LHCN-M2 (cell line): ENCODE data around the gene MRPL44. TPM values are rescaled to one million over a fixed set of nuclear protein-coding genes. Genes with fewer than 3 reads are reported as not detected.

ENCODE experiments used
- DNase-seq: peaks from one replicate; pipeline ENCODE4 v3.0.0-alpha.2; 2012; ENCODE audit warnings: low read depth
- total RNA-seq: library from RNA; depleted of rRNA; stranded (reverse); fragments of >200 nt; gene quantifications from 2 replicates; pipeline ENCODE4 v1.2.3, GENCODE V29; 2014

Gene MRPL44
- total RNA-seq, 1 experiment from 2014 or later, result 38.3 TPM

DNA sequence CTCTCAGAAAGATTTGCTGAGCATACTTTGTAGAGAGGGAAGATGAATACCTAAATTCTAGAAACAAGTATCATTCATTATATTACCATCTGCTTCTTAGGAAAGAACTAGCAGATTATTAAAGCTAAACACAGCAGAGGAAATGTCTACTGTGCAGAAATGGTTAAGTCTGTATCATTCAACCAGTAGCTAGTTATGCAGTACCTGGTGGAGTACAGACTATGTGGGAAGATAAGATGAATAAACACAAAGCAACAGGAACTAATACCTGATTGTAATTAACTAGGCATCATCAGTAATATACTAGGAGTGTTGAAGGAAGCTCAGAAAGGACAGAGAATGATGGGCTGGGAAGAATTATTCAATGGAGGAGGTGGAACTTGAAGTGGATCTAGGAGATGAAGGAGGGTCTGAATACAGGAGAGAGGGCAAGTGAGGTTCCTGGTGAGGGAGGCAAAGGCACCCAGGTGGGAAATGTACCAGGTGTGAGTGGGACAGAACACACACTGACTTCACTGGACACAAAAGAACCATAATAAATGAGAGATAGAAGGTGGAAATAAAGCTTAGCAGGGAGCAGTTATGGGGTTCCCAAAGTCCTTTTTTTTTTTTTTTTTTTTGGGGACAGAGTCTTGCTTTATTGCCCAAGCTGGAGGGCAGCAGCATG lies 21.7 kb upstream of the MRPL44 start:
- no peak for DNase-seq

DNA sequence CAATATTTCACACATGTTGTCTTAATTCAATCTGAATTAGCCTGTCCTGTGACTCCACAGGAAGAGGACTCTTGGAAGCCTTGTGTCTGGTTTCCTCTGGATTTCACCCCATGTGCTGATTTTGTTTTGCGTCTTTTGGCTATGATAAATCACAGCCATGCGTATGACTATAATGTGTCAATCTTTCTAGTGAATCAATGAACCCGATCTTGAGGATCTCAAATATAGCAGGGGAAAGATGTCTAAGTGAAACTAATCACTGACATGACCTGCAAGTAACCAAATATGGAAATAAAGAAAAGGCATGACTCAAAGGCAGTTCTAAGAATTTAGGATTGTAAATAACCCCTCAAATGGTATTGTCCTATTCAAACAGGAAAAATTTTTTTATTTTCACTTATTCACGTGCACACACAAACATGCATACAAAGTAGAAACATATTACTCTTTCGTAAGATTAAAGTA lies 20.4 kb upstream of the MRPL44 start:
- DNase-seq, result no peak

DNA sequence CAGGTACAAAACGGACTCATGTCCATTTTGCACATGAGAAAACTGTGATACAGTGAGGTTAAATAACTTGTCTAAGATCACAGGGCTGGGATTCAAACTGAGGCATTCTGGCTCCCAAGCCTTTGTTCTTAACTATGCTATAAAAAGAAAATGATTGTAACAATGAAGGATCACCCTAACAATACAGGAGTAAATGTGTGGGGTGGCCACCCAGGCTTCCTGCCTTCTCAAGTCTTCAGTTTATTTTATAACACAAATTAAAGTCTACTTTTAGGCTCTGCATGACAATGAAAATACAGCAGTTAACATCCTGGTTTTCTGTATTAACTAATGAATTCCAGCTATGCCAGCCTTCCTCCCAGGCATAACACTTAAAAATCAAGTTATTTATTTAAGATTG lies 19.7 kb upstream of the MRPL44 start:
- DNase-seq, result no peak

DNA sequence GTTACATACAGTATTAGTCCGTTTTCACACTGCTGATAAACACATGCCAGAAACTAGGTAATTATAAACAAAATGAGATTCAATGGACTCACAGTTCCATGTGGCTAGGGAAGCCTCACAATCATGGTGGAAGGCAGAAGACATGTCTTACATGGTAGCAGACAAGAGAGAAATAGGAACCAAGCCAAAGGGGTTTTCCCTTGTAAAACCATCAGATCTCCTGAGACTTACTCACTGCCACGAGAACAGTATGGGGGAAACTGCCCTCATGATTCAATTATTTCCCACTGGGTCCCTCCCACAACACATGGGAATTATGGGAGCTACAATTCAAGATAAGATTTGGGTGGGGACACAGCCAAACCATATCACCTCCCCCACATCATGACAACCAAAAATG lies 17.8 kb upstream of the MRPL44 start:
- DNase-seq, result peak; percentile 32

DNA sequence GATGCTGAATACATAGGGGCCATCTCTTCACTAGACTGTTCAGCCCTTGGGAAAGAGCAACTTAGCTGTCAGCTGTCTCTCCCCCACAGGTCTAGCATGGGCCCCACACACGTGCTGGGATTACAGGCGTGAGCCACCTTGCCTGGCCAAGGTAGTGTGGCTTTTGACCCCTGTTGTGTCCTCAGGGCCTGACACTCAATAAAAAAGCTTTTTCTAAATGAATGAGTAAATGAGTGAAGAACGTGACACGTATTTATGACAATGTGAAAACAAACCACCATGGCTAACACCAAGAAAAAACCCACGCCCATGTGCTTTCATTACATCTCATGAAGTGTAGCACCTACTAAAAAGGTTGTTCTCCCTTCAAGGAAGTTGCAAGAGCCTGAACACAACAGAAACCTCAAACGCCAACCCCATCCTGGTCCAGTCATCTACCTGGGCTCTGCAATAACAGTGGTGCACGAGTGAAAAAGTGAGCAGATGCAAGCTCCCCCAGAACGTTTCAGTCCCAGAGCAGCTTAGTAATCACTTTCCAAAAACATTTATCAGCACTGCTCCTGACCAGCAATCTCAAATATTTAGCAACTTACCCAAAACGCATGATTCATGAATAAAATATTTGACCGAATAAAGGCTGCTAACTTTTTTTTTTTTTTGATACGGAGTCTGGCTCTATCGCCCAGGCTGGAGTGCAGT lies 15.5 kb upstream of the MRPL44 start:
- DNase-seq, result peak; percentile 87

DNA sequence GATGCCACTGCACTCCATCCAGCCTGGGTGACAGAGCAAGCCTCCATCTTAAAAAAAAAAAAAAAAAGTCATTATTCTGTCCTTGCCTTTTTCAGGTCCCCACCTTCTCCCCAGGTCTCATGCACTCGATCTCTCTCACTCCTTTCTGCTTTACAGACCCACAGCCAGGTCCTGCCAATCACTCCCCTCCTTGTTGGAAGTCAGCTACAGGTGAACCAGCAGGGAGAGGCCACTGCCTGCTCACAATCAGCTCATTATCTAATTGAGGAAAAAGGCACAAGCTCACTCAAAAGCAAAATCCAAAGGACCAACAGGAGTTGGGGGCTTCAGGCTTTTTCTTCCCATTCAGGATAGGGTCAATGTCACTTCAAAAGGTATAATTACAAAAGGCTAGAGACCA lies 14.1 kb upstream of the MRPL44 start:
- DNase-seq, result no peak

DNA sequence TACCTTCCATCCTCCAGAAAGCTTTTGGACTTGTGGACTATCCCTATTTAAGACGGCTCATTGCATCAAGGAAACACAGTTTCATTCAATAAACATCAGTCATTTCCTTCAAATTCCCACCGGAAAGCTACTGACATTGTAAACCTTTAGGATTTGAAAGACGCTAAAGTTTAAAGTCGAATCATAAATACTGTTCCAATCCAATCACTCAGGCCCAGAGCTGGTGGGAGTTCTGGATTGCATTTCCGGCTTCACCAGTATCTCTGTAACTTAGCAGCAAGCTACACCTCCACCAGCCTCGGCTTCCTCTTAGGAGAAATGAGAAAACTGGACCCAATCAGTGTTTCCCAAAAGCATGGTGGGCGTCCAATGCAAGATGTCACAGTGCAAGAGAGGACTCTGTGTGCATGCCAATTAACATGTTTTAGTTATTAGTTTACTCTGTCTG lies 13.7 kb upstream of the MRPL44 start:
- no peak for DNase-seq

DNA sequence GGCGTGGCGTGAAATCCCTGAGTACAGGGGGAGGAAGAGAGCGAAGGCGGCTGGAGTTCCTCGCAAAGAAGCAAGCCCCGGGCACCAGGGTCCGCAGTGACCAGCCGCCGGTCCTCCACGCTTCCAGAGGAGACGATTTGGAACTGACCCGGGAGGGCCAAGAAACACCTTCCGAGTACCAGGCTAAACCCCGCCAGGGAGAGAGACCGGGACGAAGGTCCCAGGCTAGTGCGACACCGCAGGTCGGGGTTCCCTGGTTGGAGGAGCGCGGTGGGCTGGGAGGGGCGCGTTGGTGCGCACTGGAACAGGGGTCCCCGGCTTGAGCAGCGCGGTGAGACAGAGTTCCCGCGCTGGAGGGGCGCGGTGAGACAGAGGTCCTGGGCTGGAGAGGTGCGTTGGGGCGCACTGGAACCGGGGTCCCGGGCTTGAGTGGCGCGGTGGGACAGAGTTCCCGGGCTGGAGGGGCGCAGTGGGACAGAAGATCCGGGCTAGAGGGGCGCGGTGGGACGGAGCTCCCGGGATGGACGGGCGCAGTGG lies 13.0 kb upstream of the MRPL44 start:
- DNase-seq, result no peak

DNA sequence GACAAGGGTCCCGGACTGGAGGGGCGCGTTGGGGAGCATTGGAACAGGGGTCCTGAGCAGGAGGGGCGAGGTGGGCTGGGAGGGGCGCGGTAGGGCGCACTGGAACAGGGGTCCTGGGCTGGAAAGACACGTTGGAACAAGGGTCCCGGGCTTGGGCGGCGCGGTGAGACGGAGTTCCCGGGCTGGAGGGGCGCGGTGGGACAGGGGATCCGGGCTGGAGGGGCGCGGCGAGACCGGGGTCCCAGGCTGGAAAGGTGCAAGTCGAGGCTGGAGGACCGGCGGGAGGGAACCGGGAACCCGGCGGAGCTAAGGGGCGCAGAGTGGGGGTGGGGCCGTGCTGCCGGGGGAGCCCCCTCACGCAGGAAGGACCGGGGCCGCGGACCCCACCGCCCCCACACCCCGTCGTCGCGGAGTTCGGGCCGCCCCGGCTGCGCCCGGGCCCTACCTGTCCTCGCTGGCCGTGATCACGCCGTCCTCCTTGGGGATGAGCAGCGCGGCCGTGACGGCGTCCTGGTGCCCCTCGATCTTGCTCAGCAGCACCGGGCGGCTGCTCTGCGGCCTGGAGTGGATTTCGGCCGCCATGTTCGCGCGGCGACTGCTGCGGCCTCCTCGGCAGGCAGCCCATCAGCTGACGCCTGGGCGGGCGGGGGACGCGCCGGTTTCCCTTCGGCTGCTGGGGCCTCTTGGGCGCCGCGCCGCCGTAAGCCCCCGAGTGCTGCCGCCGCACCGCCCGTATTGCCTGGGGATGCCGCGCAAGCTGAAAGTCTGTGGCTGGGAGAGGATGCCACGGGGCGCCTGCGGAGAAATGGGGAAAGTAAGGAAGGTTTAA lies 12.3 kb upstream of the MRPL44 start, which contains the start of gene WDFY1:
Gene WDFY1, minus strand, starts transcription at position 633 of the 829 bp plus-strand sequence. Its CDS starts 51 bp downstream, at position 582.
- DNase-seq, result peak; percentile 81

DNA sequence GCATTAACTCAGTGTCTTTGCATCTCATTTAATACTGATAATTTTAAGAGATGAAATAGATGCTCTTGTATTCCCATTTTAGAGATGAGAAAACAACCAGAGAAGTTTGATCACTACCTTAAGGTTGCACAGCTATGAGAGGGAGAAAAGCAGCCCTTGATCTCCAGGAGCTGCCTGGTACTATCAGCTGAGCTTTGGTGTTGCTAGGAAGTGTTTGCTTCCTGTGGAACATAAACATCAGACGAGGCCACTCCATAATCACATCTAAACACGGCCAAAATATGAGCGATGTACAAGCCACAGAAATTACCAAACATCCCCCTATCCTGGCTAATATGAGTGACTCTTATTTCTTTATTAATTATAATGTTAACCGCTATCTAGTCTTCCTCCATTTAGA lies 11.5 kb upstream of the MRPL44 start:
- DNase-seq, result no peak

DNA sequence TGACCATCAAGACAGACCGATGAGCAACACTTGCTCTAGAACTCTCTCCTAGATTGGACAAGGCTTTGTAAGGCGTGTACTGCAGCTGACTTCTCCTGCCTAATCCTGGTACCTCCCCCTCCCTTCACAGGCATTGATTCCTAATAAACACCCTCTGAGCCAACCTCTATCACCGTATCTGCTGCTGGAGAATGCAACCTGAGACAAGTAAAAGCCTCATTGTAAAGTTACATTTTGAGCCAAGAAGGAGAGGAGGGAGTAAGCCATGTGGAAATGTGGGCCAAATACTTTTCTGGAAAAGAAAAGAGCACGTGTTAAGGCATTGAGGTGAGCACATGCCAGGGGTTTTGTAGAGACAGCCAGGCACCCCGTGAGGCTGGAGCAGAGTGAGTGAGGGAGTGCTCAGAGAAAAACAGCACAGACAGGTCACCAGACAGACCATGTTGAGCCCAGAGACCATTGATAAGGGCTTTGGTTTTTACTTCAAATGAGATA lies 9.5 kb upstream of the MRPL44 start:
- DNase-seq, result no peak

DNA sequence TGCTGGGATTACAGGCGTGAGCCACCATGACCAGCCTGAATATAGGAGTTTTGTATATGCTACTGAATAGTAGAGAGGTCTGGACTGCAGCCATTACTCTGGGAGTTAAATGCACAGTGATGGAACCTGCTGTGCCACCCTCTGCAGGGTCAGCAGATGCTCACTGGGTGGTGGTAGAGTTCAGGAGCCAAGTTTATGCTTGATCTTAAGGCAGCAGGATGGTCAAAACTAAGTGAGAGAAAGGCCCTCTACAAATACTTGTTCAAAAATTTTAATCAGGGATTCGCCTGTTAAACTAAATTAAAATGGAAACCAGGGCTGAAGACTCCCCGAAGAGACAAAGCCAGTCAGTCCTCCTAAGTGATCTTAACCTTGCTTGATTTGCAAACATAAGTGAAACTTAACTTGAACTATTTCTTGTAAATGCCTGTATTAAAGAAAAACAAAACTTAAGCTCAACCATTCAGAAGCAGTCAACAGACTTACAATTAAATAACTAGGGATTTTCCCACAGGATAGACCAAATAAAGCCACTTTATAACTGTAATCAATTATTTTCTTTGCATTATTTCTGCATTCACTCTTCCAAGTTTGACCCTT lies 7.9 kb upstream of the MRPL44 start:
- no peak for DNase-seq

DNA sequence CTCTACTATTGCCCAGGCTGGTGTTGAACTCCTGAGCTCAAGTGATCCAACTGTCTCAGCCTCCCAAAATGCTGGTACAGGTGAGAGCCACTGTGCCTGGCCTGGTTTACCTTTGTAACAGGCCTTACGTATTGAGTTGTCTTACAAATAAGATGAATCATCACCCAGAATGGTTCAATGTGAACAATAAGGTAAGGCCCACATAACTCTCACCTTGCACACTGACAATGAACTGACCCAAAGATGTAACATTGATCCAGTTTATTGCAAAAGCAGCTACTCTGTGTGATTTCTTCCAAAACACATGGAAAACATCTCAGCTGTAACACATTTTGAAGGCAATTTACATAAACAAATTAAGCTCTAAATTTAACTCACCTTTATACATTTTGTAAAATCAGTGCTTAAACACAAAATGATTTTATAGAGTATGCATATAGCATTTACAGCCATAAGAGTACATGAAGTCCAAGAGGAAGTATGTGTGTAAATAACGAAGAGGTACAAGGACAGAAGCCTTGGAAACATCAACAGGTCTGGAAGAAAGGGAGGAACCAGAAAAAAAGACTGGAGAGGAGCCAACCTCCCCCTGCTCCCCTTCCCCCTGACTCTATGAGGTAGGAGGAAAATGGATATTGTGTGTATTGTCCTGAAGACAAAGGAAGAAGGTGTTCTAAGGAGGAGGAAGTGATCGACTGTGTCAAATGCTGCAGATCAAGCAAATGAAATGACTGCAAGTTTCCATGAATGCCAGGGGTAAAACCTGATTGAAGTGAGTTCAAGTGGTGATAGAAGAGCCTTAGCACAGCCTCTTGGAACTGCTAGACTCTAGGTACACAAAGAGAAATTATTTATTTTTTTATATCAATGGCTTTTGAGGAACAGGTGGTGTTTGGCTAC lies 6.6 kb upstream of the MRPL44 start:
- no peak for DNase-seq

DNA sequence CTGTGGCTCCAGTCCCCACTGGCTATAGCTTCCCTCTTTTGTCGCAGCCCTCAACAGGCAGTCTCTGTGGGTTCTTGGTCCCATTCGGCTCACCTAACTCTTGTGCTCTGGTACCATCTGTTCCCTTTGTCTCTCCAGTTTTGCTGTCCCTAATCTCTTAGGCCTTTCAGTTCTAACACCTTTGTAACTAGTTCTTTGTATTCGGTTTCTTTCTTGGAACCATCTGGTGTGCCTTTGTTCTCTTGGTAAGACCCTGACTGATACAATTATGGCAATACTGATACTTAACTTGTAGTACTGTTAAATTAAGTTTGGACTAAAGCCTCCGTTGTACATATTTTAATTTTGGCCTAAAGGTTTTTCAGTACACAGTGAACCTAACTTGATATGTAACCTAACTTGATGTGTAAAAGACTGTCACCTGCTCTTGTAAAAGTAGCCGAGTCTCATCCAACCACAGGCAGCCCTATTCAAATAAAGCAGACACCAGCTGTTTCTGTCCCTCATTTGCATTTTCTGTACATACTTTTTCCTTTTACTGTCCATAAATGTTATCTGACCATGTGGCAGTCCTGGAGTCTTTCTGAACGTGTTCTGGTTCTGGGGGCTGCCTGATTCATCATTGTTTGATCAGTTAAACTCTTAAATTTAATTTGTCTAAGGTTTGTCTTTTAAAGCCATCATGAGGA lies 4.8 kb upstream of the MRPL44 start:
- peak; percentile 73 for DNase-seq

DNA sequence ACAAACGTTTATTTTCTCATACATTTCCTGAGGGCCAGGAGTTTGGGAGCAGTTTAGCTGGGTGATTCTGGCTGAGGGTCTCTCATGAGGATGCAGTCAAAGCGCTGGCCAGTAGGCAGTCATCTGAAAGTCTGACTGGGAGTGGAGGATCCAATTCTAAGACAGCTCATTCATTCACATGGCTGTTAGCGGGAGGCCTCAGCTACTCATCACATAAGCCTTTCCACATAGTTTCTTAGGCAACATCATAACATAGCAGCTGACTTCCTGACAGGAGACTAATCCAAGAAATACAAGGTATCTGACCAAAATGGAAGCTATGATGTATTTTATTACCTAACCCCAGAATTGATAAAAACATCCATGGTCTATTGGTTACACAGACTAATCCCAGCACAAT lies 2.9 kb upstream of the MRPL44 start:
- peak; percentile 76 for DNase-seq

DNA sequence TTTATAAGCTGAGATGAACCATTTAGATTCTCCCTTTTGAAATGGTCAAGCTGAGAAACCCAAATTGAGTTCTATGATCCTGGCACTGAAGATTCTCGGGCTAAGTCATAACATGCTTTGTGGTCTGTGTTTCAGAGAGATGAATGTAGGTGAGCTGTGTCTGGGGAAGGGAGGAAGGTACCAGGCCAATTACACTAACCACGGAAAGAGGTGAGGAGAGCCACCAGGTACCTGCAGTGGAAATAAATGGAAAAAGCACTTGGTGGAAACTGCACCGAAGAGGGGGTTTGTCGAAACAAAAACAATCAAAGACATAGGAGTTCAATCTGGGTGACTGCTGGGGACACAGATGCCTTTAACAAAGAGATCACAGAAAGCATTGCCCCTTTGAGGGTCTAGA lies 963 bp upstream of the MRPL44 start:
- no peak for DNase-seq

DNA sequence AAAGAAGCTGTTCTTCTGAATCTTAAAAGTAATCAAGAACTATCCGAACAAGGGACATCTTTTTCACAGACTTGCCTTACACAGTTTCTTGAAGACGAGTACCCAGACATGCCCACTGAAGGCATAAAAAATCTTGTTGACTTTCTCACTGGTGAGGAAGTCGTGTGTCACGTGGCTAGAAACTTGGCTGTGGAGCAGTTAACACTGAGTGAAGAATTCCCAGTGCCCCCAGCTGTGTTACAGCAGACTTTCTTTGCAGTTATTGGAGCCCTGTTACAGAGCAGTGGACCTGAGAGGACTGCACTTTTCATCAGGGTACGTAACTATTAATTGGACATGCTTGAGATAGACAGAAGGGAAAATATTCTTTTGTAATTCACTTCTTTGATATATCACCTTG lies 2.4 kb downstream of the MRPL44 start:
- no peak for DNase-seq

DNA sequence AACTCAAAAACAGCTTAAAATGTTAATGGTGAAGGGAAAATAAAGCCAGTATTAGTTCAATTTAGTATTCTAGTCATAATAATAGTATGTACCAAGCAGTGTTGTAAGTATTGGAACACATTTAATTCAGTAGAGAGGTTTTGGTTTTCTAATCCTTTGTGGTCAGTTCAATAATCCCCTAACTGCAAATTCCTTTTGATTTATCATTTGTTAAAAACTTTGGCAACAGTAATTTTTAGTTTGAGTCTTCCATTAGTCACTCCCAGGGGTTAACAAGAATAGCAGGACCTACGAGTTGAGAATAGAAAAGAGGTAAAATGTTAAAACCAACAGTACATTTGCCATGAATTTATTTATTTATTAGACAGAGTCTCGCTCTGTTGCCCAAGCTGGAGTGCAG lies 10.7 kb downstream of the MRPL44 start:
- DNase-seq, result peak; percentile 62

DNA sequence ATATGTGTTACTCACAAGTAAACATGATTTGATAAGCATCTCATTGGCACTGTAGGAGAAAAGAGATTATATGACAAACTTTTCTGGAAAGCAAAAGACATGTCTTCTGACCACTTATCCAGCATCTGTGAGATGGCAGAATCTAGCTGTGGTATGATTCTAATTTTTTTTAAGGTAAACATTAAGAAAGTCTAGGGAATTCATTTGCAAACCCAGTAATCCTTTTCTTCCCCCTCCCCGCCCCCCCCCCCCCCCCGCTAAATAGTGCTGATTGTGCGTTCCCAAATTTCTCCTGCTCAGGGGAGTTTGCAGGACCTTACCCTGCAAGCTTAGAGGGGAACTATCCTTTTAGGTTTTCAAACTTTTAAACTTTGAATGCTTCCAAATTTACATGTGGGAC lies 12.1 kb downstream of the MRPL44 start:
- DNase-seq, result no peak

DNA sequence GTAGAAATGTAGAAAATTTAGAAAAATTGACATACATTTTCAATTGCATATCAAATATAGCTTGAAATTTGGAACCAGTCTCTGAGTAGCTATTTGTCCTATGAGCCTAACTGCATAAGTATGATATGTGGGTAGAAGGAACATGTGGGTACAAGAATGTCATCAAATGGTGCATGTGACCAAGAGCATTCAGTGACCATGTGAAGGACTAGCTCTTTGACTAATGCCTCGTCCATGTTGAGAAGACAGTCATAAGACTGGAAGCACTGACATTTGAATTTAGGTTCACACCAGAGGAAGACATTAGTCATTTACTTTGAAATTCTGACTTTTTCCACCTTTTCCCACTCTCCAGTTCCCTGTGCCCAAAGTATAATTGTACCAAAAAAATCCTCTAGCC lies 12.6 kb downstream of the MRPL44 start:
- peak; percentile 20 for DNase-seq
